OCI-LY7 (cell line): Measurements from ENCODE around the gene HOXD4.

Experiments used
- EZH2phosphoT487 ChIP-seq: fragments of 200-600 bp; sonication (generic); IDR thresholded peaks from 2 replicates; pipeline ENCODE4 v1.6.1; 2018; ENCODE audit warnings: low read depth, borderline replicate concordance, mild to moderate bottlenecking, mixed run types, antibody characterized with exemption, low read length, moderate library complexity, mixed read lengths
- TF ChIP-seq, protein P1 (sequence below): fragments of 200-600 bp; sonication (generic); conservative IDR thresholded peaks from 2 replicates; pipeline ENCODE4 v1.5.1; 2014; ENCODE audit warnings: mild to moderate bottlenecking, antibody characterized with exemption, low read length, moderate library complexity, mixed read lengths

GRCh38 chr2:176164611-176165369 is 13.4 kb downstream of the HOXD4 start:
- TF ChIP-seq EZH2phosphoT487, result no peak
- TF ChIP-seq, protein P1, sequence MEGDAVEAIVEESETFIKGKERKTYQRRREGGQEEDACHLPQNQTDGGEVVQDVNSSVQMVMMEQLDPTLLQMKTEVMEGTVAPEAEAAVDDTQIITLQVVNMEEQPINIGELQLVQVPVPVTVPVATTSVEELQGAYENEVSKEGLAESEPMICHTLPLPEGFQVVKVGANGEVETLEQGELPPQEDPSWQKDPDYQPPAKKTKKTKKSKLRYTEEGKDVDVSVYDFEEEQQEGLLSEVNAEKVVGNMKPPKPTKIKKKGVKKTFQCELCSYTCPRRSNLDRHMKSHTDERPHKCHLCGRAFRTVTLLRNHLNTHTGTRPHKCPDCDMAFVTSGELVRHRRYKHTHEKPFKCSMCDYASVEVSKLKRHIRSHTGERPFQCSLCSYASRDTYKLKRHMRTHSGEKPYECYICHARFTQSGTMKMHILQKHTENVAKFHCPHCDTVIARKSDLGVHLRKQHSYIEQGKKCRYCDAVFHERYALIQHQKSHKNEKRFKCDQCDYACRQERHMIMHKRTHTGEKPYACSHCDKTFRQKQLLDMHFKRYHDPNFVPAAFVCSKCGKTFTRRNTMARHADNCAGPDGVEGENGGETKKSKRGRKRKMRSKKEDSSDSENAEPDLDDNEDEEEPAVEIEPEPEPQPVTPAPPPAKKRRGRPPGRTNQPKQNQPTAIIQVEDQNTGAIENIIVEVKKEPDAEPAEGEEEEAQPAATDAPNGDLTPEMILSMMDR, result no peak
